ENCODE data around the gene GRIK4. TPM values are rescaled to one million over a fixed set of nuclear protein-coding genes. Genes with fewer than 3 reads are reported as not detected.
"Not testable (repeated sequence)": the region's sequence is repeated elsewhere in the genome, so short reads cannot be mapped to it uniquely, and the experiment has no call there.

GRIK4 gene
- total and polyA plus RNA-seq, 8 donors = 0.76 to 10.1 (median 7.7) TPM

GRCh38 chr11:121029813-121030445, 518.4 kb downstream of the GRIK4 start:
- Histone ChIP-seq H3K4me3 (no peak overlapping the region), H3K27ac (no peak overlapping the region), H3K9me3 (no peaks in the 10 kb centered on the region), H3K4me1 (peaks cover 5 to 17% of the 10 kb centered on the region in 2 donors), H3K27me3 (no peaks in the 10 kb centered on the region), H3K36me3 (no peaks in the 10 kb centered on the region)
- ATAC-seq (no peak), DNase-seq (no peak)
- intact Hi-C loops (cut with DNase I) = no loop called here
- no peak for TF ChIP-seq CTCF (IDR thresholded peaks at IDR 0.05)

GRCh38 chr11:121031167-121031566, 519.6 kb downstream of the GRIK4 start:
- DNase-seq (no peak), ATAC-seq (no peak)
- TF ChIP-seq CTCF (IDR thresholded peaks at IDR 0.05) = no peak
- intact Hi-C loops (cut with DNase I) = no loop called here
- Histone ChIP-seq H3K27me3 (no peaks in the 10 kb centered on the region), H3K27ac (no peak overlapping the region), H3K36me3 (no peaks in the 10 kb centered on the region), H3K4me3 (no peak overlapping the region), H3K9me3 (no peaks in the 10 kb centered on the region), H3K4me1 (peaks cover 0 to 5% of the 10 kb centered on the region in 2 donors)

GRCh38 chr11:121031648-121032047, 520.1 kb downstream of the GRIK4 start:
- ATAC-seq; DNase-seq; intact Hi-C loops (cut with DNase I): not testable (repeated sequence)

GRCh38 chr11:121032546-121032945, 521.0 kb downstream of the GRIK4 start:
- H3K9me3 ChIP-seq = no peaks in the 10 kb centered on the region
- H3K36me3 ChIP-seq = no peaks in the 10 kb centered on the region
- peaks cover 0 to 4% of the 10 kb centered on the region in 2 donors for H3K4me1 ChIP-seq
- DNase-seq (no peak), ATAC-seq (peak; percentile 90)
- intact Hi-C loops (cut with DNase I) = no loop called here
- no peak overlapping the region for H3K27ac ChIP-seq
- H3K27me3 ChIP-seq = no peaks in the 10 kb centered on the region
- TF ChIP-seq CTCF (IDR thresholded peaks at IDR 0.05) = no peak
- no peak overlapping the region for H3K4me3 ChIP-seq

More at GRCh38 chr11:121031648-121032047, 520.1 kb downstream of the GRIK4 start:
- not testable (repeated sequence) for H3K27me3 ChIP-seq, H3K4me3 ChIP-seq, H3K9me3 ChIP-seq, H3K36me3 ChIP-seq, H3K27ac ChIP-seq, H3K4me1 ChIP-seq

- intact Hi-C loops (cut with DNase I) = no loop called here
- Histone ChIP-seq H3K9me3 (no peaks in the 10 kb centered on the region), H3K4me1 (peaks cover 0 to 4% of the 10 kb centered on the region in 2 donors), H3K36me3 (no peaks in the 10 kb centered on the region), H3K4me3 (no peak overlapping the region), H3K27ac (no peak overlapping the region), H3K27me3 (no peaks in the 10 kb centered on the region)
- no peak for TF ChIP-seq CTCF (IDR thresholded peaks at IDR 0.05)
- DNase-seq (no peak), ATAC-seq (no peak)
These were observed 522.1 kb downstream of the GRIK4 start for GRCh38 chr11:121033635-121034034.
